ENCODE results near the gene PLCB4. TPM values are rescaled to one million over a fixed set of nuclear protein-coding genes. Genes with fewer than 3 reads are reported as not detected.
A peak's percentile ranks its signal among the peaks of the same experiment; 100 is the strongest.

PLCB4 gene
- total and polyA plus RNA-seq, 4 donors = 1.5 to 26.2 (median 10.8) TPM

- no peak for ATAC-seq (ENCODE audit: low FRiP score)
- no peaks in the 10 kb centered on the region for H3K9me3 ChIP-seq (ENCODE audit: control insufficient read depth, low read length)
- H3K27ac ChIP-seq (ENCODE audit: low read depth in 1 of 2, low read length in 2 of 2) = no peak overlapping the region
- intact Hi-C loops (cut with DNase I) = no loop called here
- no peak for DNase-seq
- H3K4me3 ChIP-seq (ENCODE audit: low read length in 2 of 2) = no peak overlapping the region
- H3K36me3 ChIP-seq (ENCODE audit: control insufficient read depth in 1 of 2, insufficient read depth in 2 of 2, low read length in 1 of 2) = no peaks in the 10 kb centered on the region
- no peaks in the 10 kb centered on the region for H3K27me3 ChIP-seq (ENCODE audit: control insufficient read depth in 1 of 2, insufficient read depth in 2 of 2, low read length in 1 of 2)
- H3K4me1 ChIP-seq (ENCODE audit: control insufficient read depth in 1 of 2, insufficient read depth in 2 of 2, low read length in 2 of 2) = peaks cover 0 to 3% of the 10 kb centered on the region in 2 donors
- WGBS, 2 donors = 39 to 46% methylated on average over 3 of the region's 3 CpGs
Measured at GRCh38 chr20:9214685-9215084, 145.8 kb downstream of the PLCB4 start.

DNA sequence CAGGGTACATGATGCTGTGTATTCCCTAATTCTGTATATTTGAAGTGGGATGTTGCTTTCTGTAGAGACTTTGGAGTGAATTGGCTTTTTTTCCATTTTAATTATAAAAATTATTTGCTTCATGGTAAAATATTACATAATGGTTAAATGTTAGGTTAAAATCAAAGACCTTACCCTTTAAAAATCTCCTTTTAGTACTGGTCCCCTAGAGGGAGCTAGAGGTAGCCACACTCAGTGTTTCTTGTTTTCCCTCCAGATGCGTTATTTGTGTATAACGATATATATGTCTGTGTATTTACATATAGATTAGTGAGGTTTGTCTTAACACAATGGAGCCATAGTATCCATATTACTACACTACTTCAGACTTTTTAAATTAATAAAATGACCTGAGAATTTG lies 146.7 kb downstream of the PLCB4 start:
- no peaks in the 10 kb centered on the region for H3K36me3 ChIP-seq (ENCODE audit: control insufficient read depth in 1 of 2, insufficient read depth in 2 of 2, low read length in 1 of 2)

DNA sequence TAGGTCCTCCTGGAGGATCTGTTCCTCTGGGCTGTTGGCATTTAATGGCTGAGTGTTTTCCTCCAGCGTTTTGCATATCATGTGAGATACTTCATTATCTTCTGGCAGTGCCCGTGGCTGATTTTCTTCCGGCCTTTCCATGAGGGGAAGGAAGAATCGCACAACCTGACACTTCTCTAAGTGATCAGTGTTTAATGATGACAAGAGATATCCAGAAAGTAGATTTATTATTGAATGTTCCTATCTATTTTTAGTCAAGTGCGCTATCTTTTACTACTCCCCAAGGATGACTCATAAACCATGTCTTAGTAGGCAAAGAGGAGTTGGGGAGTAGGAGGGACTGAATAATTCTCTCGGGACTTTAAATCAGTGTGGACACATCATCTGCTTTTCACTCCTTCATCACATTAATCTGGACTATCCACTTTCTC lies 149.7 kb downstream of the PLCB4 start:
- Histone ChIP-seq H3K9me3 (ENCODE audit: control insufficient read depth, low read length) (no peaks in the 10 kb centered on the region), H3K36me3 (ENCODE audit: control insufficient read depth in 1 of 2, insufficient read depth in 2 of 2, low read length in 1 of 2) (no peaks in the 10 kb centered on the region), H3K4me1 (ENCODE audit: control insufficient read depth in 1 of 2, insufficient read depth in 2 of 2, low read length in 2 of 2) (peaks cover 0 to 3% of the 10 kb centered on the region in 2 donors), H3K27me3 (ENCODE audit: control insufficient read depth in 1 of 2, insufficient read depth in 2 of 2, low read length in 1 of 2) (no peaks in the 10 kb centered on the region), H3K4me3 (ENCODE audit: low read length in 2 of 2) (no peak overlapping the region), H3K27ac (ENCODE audit: low read depth in 1 of 2, low read length in 2 of 2) (no peak overlapping the region)
- intact Hi-C loops (cut with DNase I) = no loop called here
- 56 to 57% methylated on average over 6 of the region's 6 CpGs for WGBS, 2 donors
- no peak for DNase-seq
- ATAC-seq (ENCODE audit: low FRiP score) = peak; percentile 49

More for the DNA sequence above, 146.7 kb downstream of the PLCB4 start:
- DNase-seq = no peak
- Histone ChIP-seq H3K4me3 (ENCODE audit: low read length in 2 of 2) (no peak overlapping the region), H3K27me3 (ENCODE audit: control insufficient read depth in 1 of 2, insufficient read depth in 2 of 2, low read length in 1 of 2) (no peaks in the 10 kb centered on the region), H3K27ac (ENCODE audit: low read depth in 1 of 2, low read length in 2 of 2) (no peak overlapping the region), H3K4me1 (ENCODE audit: control insufficient read depth in 1 of 2, insufficient read depth in 2 of 2, low read length in 2 of 2) (peaks cover 0 to 3% of the 10 kb centered on the region in 2 donors), H3K9me3 (ENCODE audit: control insufficient read depth, low read length) (no peaks in the 10 kb centered on the region)
- intact Hi-C loops (cut with DNase I) = no loop called here
- ATAC-seq (ENCODE audit: low FRiP score) = no peak
- WGBS, 2 donors = 94 to 95% methylated on average over 2 of the region's 2 CpGs

DNA sequence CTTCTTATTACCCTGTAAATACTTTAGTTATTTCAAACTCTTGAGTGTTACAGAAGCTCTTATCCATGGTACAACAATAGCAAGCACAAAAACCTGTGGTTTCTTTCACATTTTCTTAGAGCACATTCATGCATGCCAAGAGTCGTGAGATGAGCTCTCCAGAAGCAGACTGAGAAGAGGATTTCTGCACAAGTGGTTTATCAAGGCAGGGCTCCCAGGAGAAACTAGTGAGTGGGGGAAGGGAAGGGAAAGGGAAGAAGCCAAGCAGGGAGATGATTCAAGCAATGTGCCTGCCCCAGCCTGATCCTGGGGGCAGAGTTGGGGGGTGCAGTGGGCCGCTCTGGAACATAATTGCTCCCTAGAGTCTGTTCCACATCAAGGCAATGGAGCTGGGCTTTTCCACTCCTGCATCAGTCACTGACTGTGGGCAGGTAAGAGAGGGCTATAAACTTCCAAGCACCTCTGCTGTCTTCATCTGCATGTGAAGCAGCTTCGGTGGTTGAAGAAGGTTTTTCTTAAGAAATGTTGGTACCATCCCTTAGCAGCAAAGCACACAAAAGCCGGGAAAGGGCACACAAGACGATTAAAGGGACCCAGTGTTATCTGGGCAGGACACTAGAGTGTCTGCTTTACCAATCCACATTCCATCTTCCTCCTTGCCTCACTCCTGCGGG lies 152.1 kb downstream of the PLCB4 start:
- H3K4me3 ChIP-seq (ENCODE audit: low read length in 2 of 2) = no peak overlapping the region
- DNase-seq (no peak), ATAC-seq (ENCODE audit: low FRiP score) (no peak)
- intact Hi-C loops (cut with DNase I) = no loop called here
- H3K27ac ChIP-seq (ENCODE audit: low read depth in 1 of 2, low read length in 2 of 2) = no peak overlapping the region
- H3K4me1 ChIP-seq (ENCODE audit: control insufficient read depth in 1 of 2, insufficient read depth in 2 of 2, low read length in 2 of 2) = peaks cover 0 to 3% of the 10 kb centered on the region in 2 donors
- no peaks in the 10 kb centered on the region for H3K36me3 ChIP-seq (ENCODE audit: control insufficient read depth in 1 of 2, insufficient read depth in 2 of 2, low read length in 1 of 2)
- 82% methylated on average over 6 of the region's 6 CpGs for WGBS, 2 donors
- H3K9me3 ChIP-seq (ENCODE audit: control insufficient read depth, low read length) = no peaks in the 10 kb centered on the region
- no peaks in the 10 kb centered on the region for H3K27me3 ChIP-seq (ENCODE audit: control insufficient read depth in 1 of 2, insufficient read depth in 2 of 2, low read length in 1 of 2)

- no peaks in the 10 kb centered on the region for H3K27me3 ChIP-seq (ENCODE audit: control insufficient read depth in 1 of 2, insufficient read depth in 2 of 2, low read length in 1 of 2)
- no peaks in the 10 kb centered on the region for H3K9me3 ChIP-seq (ENCODE audit: control insufficient read depth, low read length)
- no peak overlapping the region for H3K27ac ChIP-seq (ENCODE audit: low read depth in 1 of 2, low read length in 2 of 2)
- 90 to 95% methylated on average over 4 of the region's 4 CpGs for WGBS, 2 donors
- intact Hi-C loops (cut with DNase I) = no loop called here
- no peak for ATAC-seq (ENCODE audit: low FRiP score)
- H3K4me3 ChIP-seq (ENCODE audit: low read length in 2 of 2) = no peak overlapping the region
- no peak for DNase-seq
- peaks cover 0 to 3% of the 10 kb centered on the region in 2 donors for H3K4me1 ChIP-seq (ENCODE audit: control insufficient read depth in 1 of 2, insufficient read depth in 2 of 2, low read length in 2 of 2)
- H3K36me3 ChIP-seq (ENCODE audit: control insufficient read depth in 1 of 2, insufficient read depth in 2 of 2, low read length in 1 of 2) = no peaks in the 10 kb centered on the region
Measured at GRCh38 chr20:9223296-9223695, 154.4 kb downstream of the PLCB4 start.

- ATAC-seq (ENCODE audit: low FRiP score) = no peak
- intact Hi-C loops (cut with DNase I) = no loop called here
- no peaks in the 10 kb centered on the region for H3K27me3 ChIP-seq (ENCODE audit: control insufficient read depth in 1 of 2, insufficient read depth in 2 of 2, low read length in 1 of 2)
- 67 to 70% methylated on average over 4 of the region's 4 CpGs for WGBS, 2 donors
- no peak for DNase-seq
- no peak overlapping the region for H3K4me3 ChIP-seq (ENCODE audit: low read length in 2 of 2)
- no peak overlapping the region for H3K27ac ChIP-seq (ENCODE audit: low read depth in 1 of 2, low read length in 2 of 2)
- H3K4me1 ChIP-seq (ENCODE audit: control insufficient read depth in 1 of 2, insufficient read depth in 2 of 2, low read length in 2 of 2) = no peaks in the 10 kb centered on the region
- H3K9me3 ChIP-seq (ENCODE audit: control insufficient read depth, low read length) = no peaks in the 10 kb centered on the region
- no peaks in the 10 kb centered on the region for H3K36me3 ChIP-seq (ENCODE audit: control insufficient read depth in 1 of 2, insufficient read depth in 2 of 2, low read length in 1 of 2)
Measured at GRCh38 chr20:9225879-9226278, 157.0 kb downstream of the PLCB4 start.

DNA sequence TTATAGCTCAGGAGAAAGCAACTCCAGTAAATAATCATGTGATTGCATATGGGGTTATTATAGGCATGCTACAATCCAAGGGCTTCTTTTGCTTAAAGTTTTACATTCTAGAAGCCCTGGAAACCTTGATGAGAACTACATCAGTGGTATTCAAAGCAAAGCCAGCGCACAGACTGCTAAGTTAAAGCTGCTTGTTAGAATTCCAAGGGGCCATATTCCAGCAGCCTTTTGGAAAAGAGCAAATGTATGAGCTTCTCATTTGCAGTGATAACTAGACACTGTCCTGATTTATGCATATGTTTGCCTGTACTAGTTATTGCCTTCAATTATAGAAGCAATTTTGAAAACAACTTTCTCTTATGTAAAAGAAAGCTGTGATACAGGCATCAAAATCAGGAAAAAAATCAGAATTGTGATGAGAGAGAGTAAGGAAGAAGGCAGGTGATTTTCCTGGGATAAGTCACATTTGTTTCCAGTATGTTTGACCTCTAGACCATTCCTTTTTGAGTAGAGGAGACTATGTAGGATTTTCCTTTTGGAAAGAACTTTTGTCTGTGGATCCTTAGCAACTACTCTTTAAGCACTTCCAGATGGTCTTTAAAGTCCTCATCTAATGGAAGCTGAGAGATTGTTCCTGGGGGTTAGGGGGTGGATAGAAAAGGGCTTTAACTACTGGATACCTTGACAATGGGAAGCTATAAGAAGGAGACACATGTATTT lies 159.2 kb downstream of the PLCB4 start:
- Histone ChIP-seq H3K36me3 (ENCODE audit: control insufficient read depth in 1 of 2, insufficient read depth in 2 of 2, low read length in 1 of 2) (no peaks in the 10 kb centered on the region), H3K4me1 (ENCODE audit: control insufficient read depth in 1 of 2, insufficient read depth in 2 of 2, low read length in 2 of 2) (no peaks in the 10 kb centered on the region), H3K4me3 (ENCODE audit: low read length in 2 of 2) (no peak overlapping the region), H3K27me3 (ENCODE audit: control insufficient read depth in 1 of 2, insufficient read depth in 2 of 2, low read length in 1 of 2) (no peaks in the 10 kb centered on the region), H3K27ac (ENCODE audit: low read depth in 1 of 2, low read length in 2 of 2) (no peak overlapping the region), H3K9me3 (ENCODE audit: control insufficient read depth, low read length) (no peaks in the 10 kb centered on the region)
- DNase-seq (no peak), ATAC-seq (ENCODE audit: low FRiP score) (no peak)
- 97 to 100% methylated on average over 1 of the region's 1 CpG for WGBS, 2 donors
- intact Hi-C loops (cut with DNase I) = no loop called here

- no peaks in the 10 kb centered on the region for H3K4me1 ChIP-seq (ENCODE audit: control insufficient read depth in 1 of 2, insufficient read depth in 2 of 2, low read length in 2 of 2)
- no peak overlapping the region for H3K4me3 ChIP-seq (ENCODE audit: low read length in 2 of 2)
- intact Hi-C loops (cut with DNase I) = no loop called here
- H3K9me3 ChIP-seq (ENCODE audit: control insufficient read depth, low read length) = no peaks in the 10 kb centered on the region
- 79 to 86% methylated on average over 5 of the region's 5 CpGs for WGBS, 2 donors
- DNase-seq (no peak), ATAC-seq (ENCODE audit: low FRiP score) (no peak)
- H3K36me3 ChIP-seq (ENCODE audit: control insufficient read depth in 1 of 2, insufficient read depth in 2 of 2, low read length in 1 of 2) = no peaks in the 10 kb centered on the region
- H3K27ac ChIP-seq (ENCODE audit: low read depth in 1 of 2, low read length in 2 of 2) = no peak overlapping the region
- H3K27me3 ChIP-seq (ENCODE audit: control insufficient read depth in 1 of 2, insufficient read depth in 2 of 2, low read length in 1 of 2) = no peaks in the 10 kb centered on the region
Measured at GRCh38 chr20:9228774-9229450, 160.0 kb downstream of the PLCB4 start.

Measured in aorta (tissue), 5 donors.